Smooth muscle cell (in vitro differentiated cells): Measurements from ENCODE around the gene DDAH1. TPM values are rescaled to one million over a fixed set of nuclear protein-coding genes. Genes with fewer than 3 reads are reported as not detected.

Experiments used
- DNase-seq: peaks from one replicate; lab custom pipeline; 2025; ENCODE audit not compliant: unreplicated experiment; lab: John Stamatoyannopoulos, UW
- H2AFZ ChIP-seq: fragments of 200-600 bp; sonication (generic); 2 replicates; pipeline ENCODE4 v1.6.0; 2016; ENCODE audit warnings: antibody characterized with exemption, low read depth, mild to moderate bottlenecking
- H3F3A ChIP-seq: fragments of 200-600 bp; sonication (generic); 2 replicates; pipeline ENCODE4 v1.6.0; 2017; ENCODE audit warnings: antibody characterized with exemption, low read depth
- H3K27ac ChIP-seq: fragments of 200-600 bp; sonication (generic); 2 replicates; pipeline ENCODE4 v1.5.1; 2016; ENCODE audit warnings: low read depth, mild to moderate bottlenecking
- H3K27me3 ChIP-seq: fragments of 200-600 bp; sonication (generic); 2 replicates; pipeline ENCODE4 v1.6.1; 2016; ENCODE audit warnings: low read depth, mild to moderate bottlenecking
- H3K36me3 ChIP-seq: fragments of 200-600 bp; sonication (generic); 2 replicates; pipeline ENCODE4 v1.5.1; 2016; ENCODE audit warnings: low read depth
- H3K4me1 ChIP-seq: fragments of 200-600 bp; sonication (generic); 2 replicates; pipeline ENCODE4 v1.5.1; 2016; ENCODE audit warnings: low read depth
- H3K4me2 ChIP-seq: fragments of 200-600 bp; sonication (generic); 2 replicates; pipeline ENCODE4 v1.6.0; 2016; ENCODE audit warnings: mild to moderate bottlenecking
- H3K4me3 ChIP-seq: fragments of 200-600 bp; sonication (generic); 2 replicates; pipeline ENCODE4 v1.5.1; 2016; ENCODE audit warnings: mild to moderate bottlenecking
- H3K79me2 ChIP-seq: fragments of 200-600 bp; sonication (generic); 2 replicates; pipeline ENCODE4 v1.6.0; 2016; ENCODE audit warnings: low read depth, mild to moderate bottlenecking
- H3K9ac ChIP-seq: fragments of 200-600 bp; sonication (generic); 2 replicates; pipeline ENCODE4 v1.6.0; 2016; ENCODE audit warnings: low read depth
- H3K9me3 ChIP-seq: fragments of 200-600 bp; sonication (generic); replicated peaks from 2 replicates; pipeline ENCODE4 v1.5.1; 2016; ENCODE audit warnings: low read depth
- H4K20me1 ChIP-seq: fragments of 200-600 bp; sonication (generic); 2 replicates; pipeline ENCODE4 v1.6.0; 2016; ENCODE audit warnings: low read depth
- WGBS: methylation state at CpG from one replicate; pipeline ENCODE4 v1.1.7; 2016; ENCODE audit warnings: low lambda C conversion rate; 5-methylcytosine and 5-hydroxymethylcytosine counted together
- polyA plus RNA-seq: library from polyadenylated mRNA; unstranded; fragments of >200 nt; fragmentation: Nextera tagmentation; extraction: Ambion mirVana; gene quantifications from 2 replicates; pipeline ENCODE4 v1.2.1, GENCODE V29; 2016
- total RNA-seq: library from RNA; depleted of rRNA; stranded (reverse); fragments of >200 nt; gene quantifications from 2 replicates; pipeline ENCODE4 v1.2.3, GENCODE V29; 2014
- TF ChIP-seq, protein P1 (sequence below): fragments of 200-600 bp; sonication (generic); IDR thresholded peaks from 2 replicates; pipeline ENCODE4 v1.5.1; 2017; ENCODE audit warnings: borderline replicate concordance, mild to moderate bottlenecking, antibody characterized with exemption; ENCODE audit not compliant: insufficient read depth, poor library complexity, severe bottlenecking

DDAH1 gene
- total and polyA plus RNA-seq, 2 experiments from 2014 or later = 13.8 to 30.8 TPM

DNA sequence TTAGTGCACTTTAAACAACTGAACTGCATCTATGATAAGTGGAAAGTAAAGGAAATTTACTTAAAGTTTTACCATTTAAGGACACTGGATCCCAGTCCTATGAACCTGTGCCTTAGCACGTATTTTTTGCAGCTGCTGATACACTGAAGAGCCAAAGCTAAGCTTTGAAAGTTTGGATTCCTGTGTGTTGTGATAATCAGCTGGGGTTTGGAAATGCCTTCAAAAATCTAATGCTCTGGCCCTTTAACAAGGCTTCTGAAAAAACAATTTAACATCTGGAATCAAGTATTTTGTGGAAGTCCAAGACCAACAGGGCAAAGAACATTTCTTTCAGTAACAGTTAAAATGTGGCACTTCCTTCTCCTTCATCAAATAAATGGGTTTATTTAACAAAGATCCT, 51.8 kb downstream of the DDAH1 start:
- H3K79me2 ChIP-seq = no peaks in the 10 kb centered on the region

DNA sequence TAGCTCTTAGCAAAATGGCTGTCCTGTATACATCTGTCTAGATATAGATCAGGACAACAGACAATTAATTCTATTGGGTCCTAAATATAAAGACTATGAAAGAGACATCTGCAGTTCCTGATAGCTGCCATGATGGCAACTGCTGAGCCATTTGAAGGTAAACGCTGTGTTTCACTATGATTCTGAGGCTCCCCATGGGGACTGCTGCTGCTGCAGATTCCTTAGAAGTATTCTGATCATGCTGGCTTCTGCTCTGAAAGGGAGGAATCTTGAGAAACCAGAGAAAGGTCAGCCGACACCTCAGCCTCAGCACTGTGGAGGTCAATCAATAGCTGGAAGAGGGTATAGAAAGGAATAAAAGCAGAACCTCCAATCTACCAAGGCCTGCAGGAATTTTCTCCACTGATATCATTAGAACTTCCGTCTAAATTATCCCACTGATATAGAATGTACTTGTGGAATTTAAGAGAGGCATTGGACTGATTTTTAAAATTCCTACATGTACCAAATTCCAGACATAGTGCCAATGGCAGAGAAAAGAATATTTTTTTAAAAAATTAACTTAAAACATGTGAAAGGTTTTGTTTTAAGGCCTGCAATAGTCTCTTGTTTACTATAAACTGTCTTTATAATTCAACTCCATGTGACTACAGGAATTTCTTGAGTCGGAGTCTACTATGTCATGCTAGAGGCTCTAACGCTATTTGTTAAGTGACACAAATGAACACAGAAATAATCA, 53.2 kb downstream of the DDAH1 start:
- WGBS = 86% methylated on average over 5 of the region's 5 CpGs
- Histone ChIP-seq H3K4me3 (no peak overlapping the region), H3K27me3 (no peaks in the 10 kb centered on the region), H3K9ac (no peak overlapping the region), H3K4me1 (peaks cover 11% of the 10 kb centered on the region), H3K9me3 (no peaks in the 10 kb centered on the region), H3K79me2 (no peaks in the 10 kb centered on the region), H3K4me2 (no peak overlapping the region), H2AFZ (no peak overlapping the region), H4K20me1 (no peaks in the 10 kb centered on the region), H3F3A (no peaks in the 10 kb centered on the region), H3K27ac (no peak overlapping the region), H3K36me3 (no peaks in the 10 kb centered on the region)
- TF ChIP-seq, protein P1, sequence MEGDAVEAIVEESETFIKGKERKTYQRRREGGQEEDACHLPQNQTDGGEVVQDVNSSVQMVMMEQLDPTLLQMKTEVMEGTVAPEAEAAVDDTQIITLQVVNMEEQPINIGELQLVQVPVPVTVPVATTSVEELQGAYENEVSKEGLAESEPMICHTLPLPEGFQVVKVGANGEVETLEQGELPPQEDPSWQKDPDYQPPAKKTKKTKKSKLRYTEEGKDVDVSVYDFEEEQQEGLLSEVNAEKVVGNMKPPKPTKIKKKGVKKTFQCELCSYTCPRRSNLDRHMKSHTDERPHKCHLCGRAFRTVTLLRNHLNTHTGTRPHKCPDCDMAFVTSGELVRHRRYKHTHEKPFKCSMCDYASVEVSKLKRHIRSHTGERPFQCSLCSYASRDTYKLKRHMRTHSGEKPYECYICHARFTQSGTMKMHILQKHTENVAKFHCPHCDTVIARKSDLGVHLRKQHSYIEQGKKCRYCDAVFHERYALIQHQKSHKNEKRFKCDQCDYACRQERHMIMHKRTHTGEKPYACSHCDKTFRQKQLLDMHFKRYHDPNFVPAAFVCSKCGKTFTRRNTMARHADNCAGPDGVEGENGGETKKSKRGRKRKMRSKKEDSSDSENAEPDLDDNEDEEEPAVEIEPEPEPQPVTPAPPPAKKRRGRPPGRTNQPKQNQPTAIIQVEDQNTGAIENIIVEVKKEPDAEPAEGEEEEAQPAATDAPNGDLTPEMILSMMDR = no peak
- DNase-seq = no peak

More for the DNA sequence above, 51.8 kb downstream of the DDAH1 start:
- Histone ChIP-seq H3K27me3 (no peaks in the 10 kb centered on the region), H3K36me3 (no peaks in the 10 kb centered on the region), H3K4me2 (no peak overlapping the region), H2AFZ (no peak overlapping the region), H3K27ac (no peak overlapping the region), H3K9ac (no peak overlapping the region), H3F3A (no peaks in the 10 kb centered on the region), H3K4me3 (no peak overlapping the region), H3K9me3 (no peaks in the 10 kb centered on the region), H4K20me1 (no peaks in the 10 kb centered on the region), H3K4me1 (peaks cover 2% of the 10 kb centered on the region)
- 81% methylated on average over 1 of the region's 1 CpG for WGBS
- DNase-seq = no peak
- TF ChIP-seq, protein P1 = no peak

DNA sequence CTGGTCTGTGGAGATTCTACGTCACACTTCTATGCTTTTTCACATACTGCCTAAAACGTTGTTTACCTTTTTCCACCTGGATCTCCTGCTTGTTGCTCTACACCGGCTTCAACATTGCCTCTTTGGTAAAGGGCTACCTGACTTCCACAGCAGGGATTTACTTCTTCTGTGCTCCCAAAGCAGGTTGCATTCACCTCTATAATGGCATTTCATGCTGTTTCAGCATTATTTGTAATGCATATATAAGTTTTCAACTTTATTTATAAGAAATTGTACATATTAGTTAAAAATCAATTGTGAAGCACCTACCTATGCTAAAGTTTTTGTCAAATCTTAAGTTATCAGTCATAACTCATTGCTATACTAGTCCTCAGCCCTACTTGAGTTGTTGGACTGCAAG, 55.4 kb downstream of the DDAH1 start:
- Histone ChIP-seq H3K27ac (no peak overlapping the region), H3K79me2 (no peaks in the 10 kb centered on the region), H4K20me1 (no peaks in the 10 kb centered on the region), H3K4me3 (no peak overlapping the region), H3F3A (no peaks in the 10 kb centered on the region), H2AFZ (no peak overlapping the region), H3K9ac (no peak overlapping the region), H3K27me3 (no peaks in the 10 kb centered on the region), H3K9me3 (no peaks in the 10 kb centered on the region), H3K4me1 (peaks cover 12% of the 10 kb centered on the region), H3K36me3 (no peaks in the 10 kb centered on the region), H3K4me2 (no peak overlapping the region)
- TF ChIP-seq, protein P1 = no peak
- no peak for DNase-seq
- WGBS = 94% methylated on average over 3 of the region's 3 CpGs
